Gastroesophageal sphincter (tissue), 4 donors: Measurements from ENCODE around the gene F10. TPM values are rescaled to one million over a fixed set of nuclear protein-coding genes. Genes with fewer than 3 reads are reported as not detected.

ENCODE experiments used
- ATAC-seq: fragments of 150-250 bp; one replicate; pipeline ENCODE4 v1.9.1; 2016; ENCODE audit warnings: mild to moderate bottlenecking, moderate library complexity
- H3K27ac ChIP-seq, 4 donors: fragments of 200-600 bp; sonication (generic) in 3 of 4; 1 replicate in 3 of 4; 2 replicates in 1 of 4; pipeline ENCODE4 v1.5.1; 2016 to 2019
- H3K27me3 ChIP-seq: fragments of 200-600 bp; sonication (generic); one replicate; pipeline ENCODE4 v1.5.1; 2019
- H3K36me3 ChIP-seq, 2 donors: fragments of 200-600 bp; sonication (generic); one replicate each; pipeline ENCODE4 v1.5.1; 2019; ENCODE audit warnings: control low read depth in 1 of 2
- H3K4me1 ChIP-seq, 3 donors: fragments of 200-600 bp; sonication (generic); 1 replicate in 2 of 3; 2 replicates in 1 of 3; pipeline ENCODE4 v1.5.1; 2016 to 2019; ENCODE audit warnings: control low read depth in 2 of 3
- H3K4me3 ChIP-seq, 2 donors: fragments of 200-600 bp; sonication (generic); one replicate each; pipeline ENCODE4 v1.5.1; 2019; ENCODE audit warnings: mild to moderate bottlenecking in 1 of 2, moderate library complexity in 1 of 2
- H3K9me3 ChIP-seq, 3 donors: fragments of 200-600 bp; sonication (generic); one replicate each; pipeline ENCODE4 v1.5.1; 2017 to 2019; ENCODE audit warnings: control low read depth in 2 of 3
- EP300 ChIP-seq: sonication (generic); formaldehyde crosslinking; IDR thresholded peaks from one replicate; pipeline ENCODE4 v1.6.1; 2017; ENCODE audit warnings: antibody characterized with exemption, mild to moderate bottlenecking
- POLR2A ChIP-seq, 2 donors: fragments of 450-650 bp; IDR thresholded peaks; one replicate each; pipeline ENCODE4 v1.6.1; 2017; ENCODE audit warnings: antibody characterized with exemption in 2 of 2, mild to moderate bottlenecking in 2 of 2, moderate library complexity in 1 of 2
- POLR2AphosphoS5 ChIP-seq: sonication (generic); formaldehyde crosslinking; IDR thresholded peaks from one replicate; pipeline ENCODE4 v1.6.1; 2017; ENCODE audit warnings: antibody characterized with exemption
- WGBS, 2 donors: methylation state at CpG; one replicate each; pipeline ENCODE4 v1.1.5; 2018; ENCODE audit warnings: low coverage in 1 of 2; 5-methylcytosine and 5-hydroxymethylcytosine counted together
- small RNA-seq, 4 donors: library from RNA; depleted of rRNA; stranded (forward); fragments of <200 nt; gene quantifications; one replicate each; pipeline ENCODE3, GENCODE V24; 2016
- total RNA-seq, 4 donors: library from RNA; depleted of rRNA; stranded (reverse); fragments of >200 nt; gene quantifications; one replicate each; pipeline ENCODE4 v1.1.0, GENCODE V29; 2016
- TF ChIP-seq, protein P1 (sequence below), 4 experiments: fragments of 200-600 bp in 2 of 4; fragments of 450-650 bp in 2 of 4; sonication (generic) in 1 of 4; IDR thresholded peaks; one replicate each; pipeline ENCODE4 v1.5.1; 2017 to 2019; ENCODE audit warnings: antibody characterized with exemption in 4 of 4, mild to moderate bottlenecking in 2 of 4, moderate library complexity in 2 of 4

F10 gene
- total RNA-seq, 4 donors from 2014 or later: 6.9 to 51.7 (median 12.0) TPM

DNA sequence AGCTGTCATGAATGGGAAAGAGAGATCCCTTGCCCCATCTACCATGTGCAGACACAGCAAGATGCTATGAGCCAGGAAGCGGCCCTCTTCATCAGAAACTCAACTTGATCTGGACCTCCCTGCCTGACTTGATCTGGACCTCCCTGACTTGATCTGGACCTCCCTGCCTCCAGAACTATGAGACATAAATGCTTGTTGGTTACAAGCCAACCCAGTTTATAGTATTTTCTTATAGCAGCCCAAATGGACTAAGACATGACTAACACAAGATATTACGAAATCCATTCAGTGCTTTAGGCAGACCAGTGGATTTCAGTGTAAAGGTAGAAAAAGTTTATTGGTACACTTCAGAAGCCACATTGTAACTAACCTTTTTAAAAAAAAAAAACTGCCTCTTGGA is 70.3 kb downstream of the F10 start:
- Histone ChIP-seq H3K27ac (no peak overlapping the region), H3K36me3 (peaks cover 11 to 98% of the 10 kb centered on the region in 2 donors), H3K4me1 (no peaks in the 10 kb centered on the region), H3K4me3 (no peak overlapping the region), H3K9me3 (no peaks in the 10 kb centered on the region), H3K27me3 (no peaks in the 10 kb centered on the region)
- no peak for ATAC-seq
- 90 to 94% methylated on average over 2 of the region's 2 CpGs for WGBS, 2 donors
- TF ChIP-seq, protein P1, sequence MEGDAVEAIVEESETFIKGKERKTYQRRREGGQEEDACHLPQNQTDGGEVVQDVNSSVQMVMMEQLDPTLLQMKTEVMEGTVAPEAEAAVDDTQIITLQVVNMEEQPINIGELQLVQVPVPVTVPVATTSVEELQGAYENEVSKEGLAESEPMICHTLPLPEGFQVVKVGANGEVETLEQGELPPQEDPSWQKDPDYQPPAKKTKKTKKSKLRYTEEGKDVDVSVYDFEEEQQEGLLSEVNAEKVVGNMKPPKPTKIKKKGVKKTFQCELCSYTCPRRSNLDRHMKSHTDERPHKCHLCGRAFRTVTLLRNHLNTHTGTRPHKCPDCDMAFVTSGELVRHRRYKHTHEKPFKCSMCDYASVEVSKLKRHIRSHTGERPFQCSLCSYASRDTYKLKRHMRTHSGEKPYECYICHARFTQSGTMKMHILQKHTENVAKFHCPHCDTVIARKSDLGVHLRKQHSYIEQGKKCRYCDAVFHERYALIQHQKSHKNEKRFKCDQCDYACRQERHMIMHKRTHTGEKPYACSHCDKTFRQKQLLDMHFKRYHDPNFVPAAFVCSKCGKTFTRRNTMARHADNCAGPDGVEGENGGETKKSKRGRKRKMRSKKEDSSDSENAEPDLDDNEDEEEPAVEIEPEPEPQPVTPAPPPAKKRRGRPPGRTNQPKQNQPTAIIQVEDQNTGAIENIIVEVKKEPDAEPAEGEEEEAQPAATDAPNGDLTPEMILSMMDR (IDR thresholded peaks at IDR 0.05): no peak
- TF ChIP-seq POLR2A (IDR thresholded peaks at IDR 0.05): no peak
- TF ChIP-seq POLR2AphosphoS5: no peak
- TF ChIP-seq EP300: no peak

DNA sequence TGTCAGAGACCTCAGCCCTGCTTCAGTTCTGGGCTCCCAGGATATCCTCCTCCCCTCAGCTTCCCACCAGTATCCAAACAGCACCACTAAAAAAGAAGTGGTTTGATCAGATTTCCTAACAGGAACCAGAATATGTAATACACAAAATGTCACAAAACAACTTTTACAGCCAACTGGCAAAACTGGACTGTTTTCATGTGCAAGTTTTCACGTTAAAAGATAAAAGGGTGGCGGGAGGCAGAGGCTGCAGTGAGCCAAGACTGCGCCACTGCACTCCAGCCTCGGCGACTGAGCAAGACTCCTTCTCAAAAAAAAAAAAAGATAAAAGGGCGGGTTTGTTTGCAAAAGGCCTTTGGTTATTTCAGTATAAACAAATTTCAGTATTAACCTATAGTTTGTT is 72.8 kb downstream of the F10 start:
- Histone ChIP-seq H3K9me3 (no peaks in the 10 kb centered on the region), H3K36me3 (peaks cover 11 to 99% of the 10 kb centered on the region in 2 donors), H3K27me3 (no peaks in the 10 kb centered on the region), H3K4me1 (no peaks in the 10 kb centered on the region), H3K27ac (no peak overlapping the region), H3K4me3 (no peak overlapping the region)
- 89 to 91% methylated on average over 1 to 6 of the region's 6 CpGs for WGBS, 2 donors
- TF ChIP-seq, protein P1 (IDR thresholded peaks at IDR 0.05): no peak
- TF ChIP-seq POLR2A (IDR thresholded peaks at IDR 0.05) (no peak), POLR2AphosphoS5 (no peak), EP300 (no peak)
- no peak for ATAC-seq

DNA sequence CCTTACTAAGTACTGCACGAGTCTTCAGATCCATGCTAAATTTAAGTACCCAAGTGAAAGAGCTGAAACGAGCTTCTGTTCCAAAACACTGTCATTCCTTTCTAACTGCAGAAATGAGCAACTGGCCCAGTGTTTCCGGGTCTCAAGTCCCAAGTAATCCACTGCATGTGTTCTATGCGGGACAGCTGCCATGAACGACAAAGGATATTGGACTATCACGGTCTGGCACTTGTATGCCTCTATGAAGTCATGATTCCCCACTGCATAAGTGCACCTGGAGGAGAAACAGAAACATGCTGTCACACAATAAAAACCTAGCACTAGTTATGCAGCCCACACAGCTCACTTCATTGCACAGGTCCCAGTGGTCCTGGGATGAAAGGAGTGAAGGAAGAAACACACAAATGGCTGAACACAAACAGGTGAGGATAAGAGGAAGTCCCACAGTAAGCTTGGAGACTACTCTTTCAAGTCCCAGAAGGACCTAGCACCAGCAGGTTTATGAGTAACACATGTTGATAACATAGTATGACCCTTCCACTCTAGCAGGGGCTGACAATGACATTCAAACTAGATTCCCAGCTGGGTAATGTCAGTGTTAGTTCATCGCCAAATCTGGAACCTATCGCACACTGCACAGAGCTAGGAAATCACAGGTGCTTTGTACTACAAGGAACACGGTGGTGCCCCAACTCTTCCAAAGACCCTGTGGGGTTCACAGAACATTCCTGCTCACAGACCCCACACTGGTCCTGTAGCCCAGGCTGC is 74.6 kb downstream of the F10 start:
- Histone ChIP-seq H3K4me1 (peaks cover 0 to 5% (median 0%) of the 10 kb centered on the region in 3 donors), H3K27me3 (no peaks in the 10 kb centered on the region), H3K36me3 (peaks cover 11 to 81% of the 10 kb centered on the region in 2 donors), H3K4me3 (no peak overlapping the region), H3K27ac (no peak overlapping the region), H3K9me3 (no peaks in the 10 kb centered on the region)
- 66 to 83% methylated on average over 4 to 9 of the region's 9 CpGs for WGBS, 2 donors
- no peak for ATAC-seq
- TF ChIP-seq POLR2AphosphoS5: no peak
- TF ChIP-seq EP300: no peak
- no peak for TF ChIP-seq POLR2A (IDR thresholded peaks at IDR 0.05)
- TF ChIP-seq, protein P1 (IDR thresholded peaks at IDR 0.05): no peak

Small RNAs within 50 kb of the gene (small RNA-seq; reads per million reads assigned to genes)
- gene AL137002.1: 0 reads per million in 4 donors

Other genes with a start within 250 kb of the F10 start
- gene MCF2L, start 153.6 kb upstream of the F10 start, total RNA-seq: 10 to 100 TPM; 18.3 to 52.6 (median 29.9) TPM
- gene F7, start 17.0 kb upstream of the F10 start, total RNA-seq: under 1 TPM in 2 of 4 donors, not detected in 2; 0.12 to 0.54 TPM
- gene PROZ, start 35.8 kb downstream of the F10 start, total RNA-seq: not detected
- 10 to 100 TPM; 43.7 to 76.0 (median 48.8) TPM for gene PCID2, start 85.9 kb downstream of the F10 start, total RNA-seq
- gene CUL4A, start 86.8 kb downstream of the F10 start, total RNA-seq: 100 to 1,000 TPM; 104 to 144 (median 107) TPM
- gene LAMP1, start 174.4 kb downstream of the F10 start, total RNA-seq: 100 to 1,000 TPM in 3 of 4 donors, 10 to 100 TPM in 1; 97.9 to 151 (median 128) TPM
- gene GRTP1, start 241.3 kb downstream of the F10 start, total RNA-seq: 10 to 100 TPM in 2 of 4 donors, 1 to 10 TPM in 2; 4.7 to 14.0 (median 8.5) TPM